CD14-positive monocyte (primary cell): ENCODE measurements around the gene TP73. TPM values are rescaled to one million over a fixed set of nuclear protein-coding genes. Genes with fewer than 3 reads are reported as not detected.

Source experiments
- DNase-seq, 3 donors: peaks; one replicate each; pipeline ENCODE4 v3.0.0-alpha.2; 2011 to 2022
- H2AFZ ChIP-seq: 2 replicates; pipeline ENCODE4 v1.6.0; 2012; ENCODE audit warnings: mild to moderate bottlenecking, low read depth, low read length, inconsistent platforms; ENCODE audit not compliant: insufficient read depth, poor library complexity, severe bottlenecking
- H3K27ac ChIP-seq, 2 donors: 1 replicate in 1 of 2; 2 replicates in 1 of 2; pipeline ENCODE4 v1.5.1; 2012 to 2013; ENCODE audit warnings: low read length in 2 of 2, control low read depth in 1 of 2, inconsistent platforms in 1 of 2, low read depth in 1 of 2, mild to moderate bottlenecking in 1 of 2
- H3K27me3 ChIP-seq, 2 donors: one replicate each; pipeline versions ENCODE4 v1.6.0 to v1.6.1; 2011 to 2013; ENCODE audit warnings: low read length in 2 of 2; ENCODE audit not compliant: control insufficient read depth in 2 of 2, insufficient read depth in 2 of 2
- H3K36me3 ChIP-seq, 2 donors: replicated peaks in 1 of 2; 1 replicate in 1 of 2; 2 replicates in 1 of 2; pipeline versions ENCODE4 v1.5.1 to v1.6.1; 2012 to 2013; ENCODE audit warnings: low read length in 2 of 2, control low read depth in 1 of 2, inconsistent platforms in 1 of 2, mild to moderate bottlenecking in 1 of 2; ENCODE audit not compliant: insufficient read depth in 2 of 2, control insufficient read depth in 1 of 2
- H3K4me1 ChIP-seq, 2 donors: 1 replicate in 1 of 2; 2 replicates in 1 of 2; pipeline versions ENCODE4 v1.5.1 to v1.6.1; 2012 to 2013; ENCODE audit warnings: low read length in 2 of 2, control low read depth in 1 of 2, inconsistent platforms in 1 of 2, mild to moderate bottlenecking in 1 of 2, moderate library complexity in 1 of 2; ENCODE audit not compliant: insufficient read depth in 2 of 2, control insufficient read depth in 1 of 2
- H3K4me2 ChIP-seq: replicated peaks from 2 replicates; pipeline ENCODE3; 2012; ENCODE audit warnings: low read length, moderate library complexity, mild to moderate bottlenecking; ENCODE audit not compliant: poor library complexity, severe bottlenecking; ENCODE audit errors: extremely low read depth
- H3K4me3 ChIP-seq, 3 experiments: fragments of 200-600 bp in 1 of 3; sonication (generic) in 1 of 3; replicated peaks in 1 of 3; 1 replicate in 2 of 3; 2 replicates in 1 of 3; pipeline ENCODE4 v1.5.1; 2011 to 2013; ENCODE audit warnings: low read length in 3 of 3, mild to moderate bottlenecking in 3 of 3, control low read depth in 2 of 3, low read depth in 2 of 3, inconsistent platforms in 1 of 3, moderate library complexity in 1 of 3
- H3K79me2 ChIP-seq: 2 replicates; pipeline ENCODE4 v1.6.0; 2012; ENCODE audit warnings: mild to moderate bottlenecking, control low read depth, inconsistent platforms, low read length, moderate library complexity; ENCODE audit not compliant: insufficient read depth
- H3K9ac ChIP-seq: 2 replicates; pipeline ENCODE4 v1.6.0; 2017; ENCODE audit warnings: low read length, mild to moderate bottlenecking; ENCODE audit not compliant: insufficient read depth, poor library complexity, severe bottlenecking
- H3K9me3 ChIP-seq, 2 donors: replicated peaks in 1 of 2; 1 replicate in 1 of 2; 2 replicates in 1 of 2; pipeline versions ENCODE4 v1.5.1 to v1.6.1; 2012 to 2013; ENCODE audit warnings: low read length in 2 of 2, control low read depth in 1 of 2; ENCODE audit not compliant: control insufficient read depth in 1 of 2, insufficient read depth in 1 of 2
- H4K20me1 ChIP-seq: 2 replicates; pipeline ENCODE4 v1.6.0; 2012; ENCODE audit warnings: mild to moderate bottlenecking, low read length, control low read depth, moderate library complexity; ENCODE audit not compliant: insufficient read depth
- H3K27ac Mint-ChIP-seq, 7 donors: one replicate each; pipeline ENCODE4 v1.8.0; 2020; ENCODE audit warnings: mild to moderate bottlenecking in 7 of 7, mixed read lengths in 7 of 7, moderate library complexity in 6 of 7, inconsistent platforms in 2 of 7
- H3K27me3 Mint-ChIP-seq, 3 donors: one replicate each; pipeline ENCODE4 v1.8.0; 2021 to 2022; ENCODE audit warnings: low read depth in 3 of 3, mild to moderate bottlenecking in 3 of 3, mixed read lengths in 3 of 3, moderate library complexity in 3 of 3, inconsistent platforms in 1 of 3
- H3K36me3 Mint-ChIP-seq, 2 donors: one replicate each; pipeline ENCODE4 v1.8.0; 2020; ENCODE audit warnings: mixed read lengths in 2 of 2, inconsistent platforms in 1 of 2, mild to moderate bottlenecking in 1 of 2
- H3K4me1 Mint-ChIP-seq: one replicate; pipeline ENCODE4 v1.8.0; 2020; ENCODE audit warnings: mild to moderate bottlenecking, mixed read lengths
- H3K4me3 Mint-ChIP-seq, 2 donors: one replicate each; pipeline ENCODE4 v1.8.0; 2020; ENCODE audit warnings: mild to moderate bottlenecking in 2 of 2, mixed read lengths in 2 of 2, moderate library complexity in 1 of 2
- H3K9me3 Mint-ChIP-seq, 7 donors: one replicate each; pipeline ENCODE4 v1.8.0; 2020 to 2022; ENCODE audit warnings: mixed read lengths in 7 of 7, mild to moderate bottlenecking in 6 of 7, moderate library complexity in 6 of 7, inconsistent platforms in 2 of 7
- WGBS: methylation state at CpG from one replicate; pipeline ENCODE4 v1.1.5; 2013; ENCODE audit warnings: missing lambda C conversion rate; ENCODE audit not compliant: insufficient coverage; 5-methylcytosine and 5-hydroxymethylcytosine counted together
- intact Hi-C, 2 donors: fragments of 100-400 bp; cut with micrococcal nuclease; formaldehyde crosslinking; loops; one replicate each; pipeline versions ENCODE4 v1.15.0 to v1.15.1; 2023
- polyA plus RNA-seq, 3 donors: library from polyadenylated mRNA; depleted of rRNA in 1 of 3; unstranded in 2 of 3; stranded (reverse) in 1 of 3; fragments of 300-500 nt in 2 of 3; fragments of >200 nt in 1 of 3; fragmentation: Illumina TruSeq in 2 of 3; gene quantifications; 1 replicate in 2 of 3; 2 replicates in 1 of 3; pipeline ENCODE4 v1.2.3, GENCODE V29; 2012 to 2021
- TF ChIP-seq, protein P1 (sequence below): fragments of 200-600 bp; IDR thresholded peaks from one replicate; pipeline ENCODE4 v1.8.0; 2022; ENCODE audit warnings: antibody characterized with exemption, mild to moderate bottlenecking

TP73 gene
- polyA plus RNA-seq, 3 donors = 0.21 to 0.42 TPM; not detected in 1

DNA sequence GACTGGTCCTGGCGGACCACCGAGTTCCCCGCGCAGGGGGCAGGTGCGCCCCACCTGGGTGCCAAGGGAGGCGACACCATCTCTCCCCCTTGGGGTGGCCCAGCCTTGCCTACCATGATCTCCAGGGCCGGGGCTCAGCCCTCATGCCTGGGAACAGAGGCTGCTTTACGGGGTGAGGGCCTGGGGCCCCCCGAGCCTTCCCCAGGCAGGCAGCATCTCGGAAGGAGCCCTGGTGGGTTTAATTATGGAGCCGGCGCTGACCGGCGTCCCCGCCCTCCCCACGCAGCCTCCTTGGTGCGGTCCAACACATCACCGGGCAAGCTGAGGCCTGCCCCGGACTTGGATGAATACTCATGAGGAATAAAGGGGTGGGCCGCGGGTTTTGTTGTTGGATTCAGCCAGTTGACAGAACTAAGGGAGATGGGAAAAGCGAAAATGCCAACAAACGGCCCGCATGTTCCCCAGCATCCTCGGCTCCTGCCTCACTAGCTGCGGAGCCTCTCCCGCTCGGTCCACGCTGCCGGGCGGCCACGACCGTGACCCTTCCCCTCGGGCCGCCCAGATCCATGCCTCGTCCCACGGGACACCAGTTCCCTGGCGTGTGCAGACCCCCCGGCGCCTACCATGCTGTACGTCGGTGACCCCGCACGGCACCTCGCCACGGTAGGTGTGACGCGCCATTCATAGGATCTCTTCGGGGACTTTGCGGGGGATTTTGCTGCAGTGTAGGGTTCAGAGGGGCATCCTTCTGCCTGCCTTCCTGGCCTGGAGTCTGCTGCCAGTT is 38.2 kb downstream of the TP73 start:
- Mint-ChIP-seq H3K4me1 (peaks cover 9% of the 10 kb centered on the region), H3K27ac (peak overlapping the region in 1 of 7 donors; percentile 57), H3K27me3 (peaks cover 0 to 10% (median 7%) of the 10 kb centered on the region in 3 donors), H3K36me3 (no peaks in the 10 kb centered on the region), H3K9me3 (peaks cover 0 to 3% (median 0%) of the 10 kb centered on the region in 7 donors), H3K4me3 (peak overlapping the region in 1 of 2 donors; percentile 9)
- DNase-seq = no peak
- Histone ChIP-seq H3K27ac (no peak overlapping the region), H3K9ac (no peak overlapping the region), H3K4me1 (peaks cover 2 to 10% of the 10 kb centered on the region in 2 donors), H3K4me2 (no peak overlapping the region), H3K4me3 (no peak overlapping the region), H3K9me3 (no peaks in the 10 kb centered on the region), H4K20me1 (no peaks in the 10 kb centered on the region), H2AFZ (no peak overlapping the region), H3K79me2 (no peaks in the 10 kb centered on the region), H3K36me3 (no peaks in the 10 kb centered on the region), H3K27me3 (no peaks in the 10 kb centered on the region)
- 97% methylated on average over 50 of the region's 50 CpGs for WGBS
- TF ChIP-seq, protein P1, sequence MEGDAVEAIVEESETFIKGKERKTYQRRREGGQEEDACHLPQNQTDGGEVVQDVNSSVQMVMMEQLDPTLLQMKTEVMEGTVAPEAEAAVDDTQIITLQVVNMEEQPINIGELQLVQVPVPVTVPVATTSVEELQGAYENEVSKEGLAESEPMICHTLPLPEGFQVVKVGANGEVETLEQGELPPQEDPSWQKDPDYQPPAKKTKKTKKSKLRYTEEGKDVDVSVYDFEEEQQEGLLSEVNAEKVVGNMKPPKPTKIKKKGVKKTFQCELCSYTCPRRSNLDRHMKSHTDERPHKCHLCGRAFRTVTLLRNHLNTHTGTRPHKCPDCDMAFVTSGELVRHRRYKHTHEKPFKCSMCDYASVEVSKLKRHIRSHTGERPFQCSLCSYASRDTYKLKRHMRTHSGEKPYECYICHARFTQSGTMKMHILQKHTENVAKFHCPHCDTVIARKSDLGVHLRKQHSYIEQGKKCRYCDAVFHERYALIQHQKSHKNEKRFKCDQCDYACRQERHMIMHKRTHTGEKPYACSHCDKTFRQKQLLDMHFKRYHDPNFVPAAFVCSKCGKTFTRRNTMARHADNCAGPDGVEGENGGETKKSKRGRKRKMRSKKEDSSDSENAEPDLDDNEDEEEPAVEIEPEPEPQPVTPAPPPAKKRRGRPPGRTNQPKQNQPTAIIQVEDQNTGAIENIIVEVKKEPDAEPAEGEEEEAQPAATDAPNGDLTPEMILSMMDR = no peak
- intact Hi-C loops = no loop called here

DNA sequence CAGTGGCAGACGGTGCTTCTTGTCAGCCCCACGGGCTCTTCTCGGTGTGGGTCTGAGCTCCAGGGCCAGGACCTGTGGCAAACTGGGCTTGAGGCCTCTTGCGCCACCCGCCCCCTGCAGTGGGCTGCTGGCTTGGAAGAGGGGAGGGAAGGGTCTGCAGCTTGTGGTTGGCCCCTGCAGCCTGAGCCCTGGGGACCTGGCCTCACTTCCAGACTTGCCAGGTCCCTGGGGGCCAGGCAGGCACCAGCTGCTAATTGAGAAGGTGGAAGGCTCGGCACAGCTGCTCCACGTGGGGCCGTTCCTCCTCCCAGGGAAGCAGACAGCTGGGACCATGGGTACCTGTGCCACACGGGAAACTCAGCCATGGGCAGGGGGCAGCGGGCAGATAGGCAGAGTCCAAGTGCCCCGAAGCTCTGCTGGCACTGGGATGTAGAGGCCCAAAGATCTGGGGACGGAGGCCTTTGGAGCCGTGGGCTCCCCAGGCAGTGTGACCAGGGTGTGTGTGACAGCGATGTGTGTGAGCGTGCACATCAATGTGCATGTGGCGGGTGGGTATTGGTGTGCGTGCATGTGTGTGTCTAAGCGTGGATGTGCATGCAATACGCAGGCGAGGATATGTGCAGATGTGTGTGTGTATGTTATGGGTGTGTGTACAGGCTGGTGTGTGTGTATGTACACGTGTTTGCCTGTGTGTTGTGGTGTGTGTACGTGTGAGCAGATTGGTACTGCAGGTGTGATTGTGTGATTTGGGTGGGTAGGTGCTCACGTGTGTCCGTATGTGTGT is 39.3 kb downstream of the TP73 start:
- Histone ChIP-seq H3K9ac (no peak overlapping the region), H3K4me1 (peaks cover 3 to 16% of the 10 kb centered on the region in 2 donors), H3K27ac (no peak overlapping the region), H3K9me3 (no peaks in the 10 kb centered on the region), H3K79me2 (no peaks in the 10 kb centered on the region), H2AFZ (no peak overlapping the region), H3K27me3 (no peaks in the 10 kb centered on the region), H3K36me3 (no peaks in the 10 kb centered on the region), H3K4me3 (no peak overlapping the region), H3K4me2 (no peak overlapping the region), H4K20me1 (no peaks in the 10 kb centered on the region)
- H3K4me1 Mint-ChIP-seq = peaks cover 15% of the 10 kb centered on the region
- DNase-seq = no peak
- TF ChIP-seq, protein P1 = no peak
- WGBS = 96% methylated on average over 23 of the region's 24 CpGs
- peaks cover 3 to 14% (median 8%) of the 10 kb centered on the region in 3 donors for H3K27me3 Mint-ChIP-seq
- H3K4me3 Mint-ChIP-seq = no peak overlapping the region
- intact Hi-C loops = no loop called here
- H3K36me3 Mint-ChIP-seq = no peaks in the 10 kb centered on the region
- H3K9me3 Mint-ChIP-seq = peaks cover 0 to 3% (median 0%) of the 10 kb centered on the region in 7 donors
- no peak overlapping the region for H3K27ac Mint-ChIP-seq
